ENCODE data around the gene EGLN3.
"Not testable (repeated sequence)": the region's sequence is repeated elsewhere in the genome, so short reads cannot be mapped to it uniquely, and the experiment has no call there.

EGLN3 gene

GRCh38 chr14:33929799-33930408, 21.0 kb downstream of the EGLN3 start:
- H3K27me3 ChIP-seq (replicated peaks; ENCODE audit: control insufficient read depth, insufficient read depth, low read length, poor library complexity, severe bottlenecking): no peaks in the 10 kb centered on the region
- no peaks in the 10 kb centered on the region for H3K9me3 ChIP-seq (ENCODE audit: control insufficient read depth, low read length)
- H3K27ac ChIP-seq (ENCODE audit: insufficient read depth, low read length, poor library complexity, severe bottlenecking): no peak overlapping the region
- no peak overlapping the region for H3K4me3 ChIP-seq (ENCODE audit: insufficient read depth, low read depth, low read length, poor library complexity, severe bottlenecking)
- H3K36me3 ChIP-seq (ENCODE audit: control insufficient read depth, insufficient read depth, low read length): no peaks in the 10 kb centered on the region
- no peaks in the 10 kb centered on the region for H3K4me1 ChIP-seq (ENCODE audit: control insufficient read depth, insufficient read depth, low read length, poor library complexity, severe bottlenecking)
- DNase-seq: no peak

- Histone ChIP-seq H3K27ac (ENCODE audit: insufficient read depth, low read length, poor library complexity, severe bottlenecking) (no peak overlapping the region), H3K36me3 (ENCODE audit: control insufficient read depth, insufficient read depth, low read length) (no peaks in the 10 kb centered on the region), H3K9me3 (ENCODE audit: control insufficient read depth, low read length) (no peaks in the 10 kb centered on the region), H3K4me1 (ENCODE audit: control insufficient read depth, insufficient read depth, low read length, poor library complexity, severe bottlenecking) (no peaks in the 10 kb centered on the region), H3K27me3 (replicated peaks; ENCODE audit: control insufficient read depth, insufficient read depth, low read length, poor library complexity, severe bottlenecking) (no peaks in the 10 kb centered on the region), H3K4me3 (ENCODE audit: insufficient read depth, low read depth, low read length, poor library complexity, severe bottlenecking) (no peak overlapping the region)
- no peak for DNase-seq
Measured at GRCh38 chr14:33928895-33929294, 22.0 kb downstream of the EGLN3 start.

- Histone ChIP-seq H3K27me3 (replicated peaks; ENCODE audit: control insufficient read depth, insufficient read depth, low read length, poor library complexity, severe bottlenecking) (no peaks in the 10 kb centered on the region), H3K4me3 (ENCODE audit: insufficient read depth, low read depth, low read length, poor library complexity, severe bottlenecking) (no peak overlapping the region), H3K9me3 (ENCODE audit: control insufficient read depth, low read length) (no peaks in the 10 kb centered on the region), H3K27ac (ENCODE audit: insufficient read depth, low read length, poor library complexity, severe bottlenecking) (no peak overlapping the region), H3K36me3 (ENCODE audit: control insufficient read depth, insufficient read depth, low read length) (no peaks in the 10 kb centered on the region), H3K4me1 (ENCODE audit: control insufficient read depth, insufficient read depth, low read length, poor library complexity, severe bottlenecking) (no peaks in the 10 kb centered on the region)
- DNase-seq: no peak
Measured at GRCh38 chr14:33927944-33928343, 22.9 kb downstream of the EGLN3 start.

GRCh38 chr14:33926967-33927366, 23.9 kb downstream of the EGLN3 start:
- DNase-seq; H3K9me3 ChIP-seq (ENCODE audit: control insufficient read depth, low read length); H3K4me3 ChIP-seq (ENCODE audit: insufficient read depth, low read depth, low read length, poor library complexity, severe bottlenecking); H3K27ac ChIP-seq (ENCODE audit: insufficient read depth, low read length, poor library complexity, severe bottlenecking); H3K4me1 ChIP-seq (ENCODE audit: control insufficient read depth, insufficient read depth, low read length, poor library complexity, severe bottlenecking); H3K27me3 ChIP-seq (replicated peaks; ENCODE audit: control insufficient read depth, insufficient read depth, low read length, poor library complexity, severe bottlenecking); H3K36me3 ChIP-seq (ENCODE audit: control insufficient read depth, insufficient read depth, low read length): not testable (repeated sequence)

- Histone ChIP-seq H3K9me3 (ENCODE audit: control insufficient read depth, low read length) (no peaks in the 10 kb centered on the region), H3K4me1 (ENCODE audit: control insufficient read depth, insufficient read depth, low read length, poor library complexity, severe bottlenecking) (no peaks in the 10 kb centered on the region), H3K4me3 (ENCODE audit: insufficient read depth, low read depth, low read length, poor library complexity, severe bottlenecking) (no peak overlapping the region), H3K27me3 (replicated peaks; ENCODE audit: control insufficient read depth, insufficient read depth, low read length, poor library complexity, severe bottlenecking) (no peaks in the 10 kb centered on the region), H3K27ac (ENCODE audit: insufficient read depth, low read length, poor library complexity, severe bottlenecking) (no peak overlapping the region), H3K36me3 (ENCODE audit: control insufficient read depth, insufficient read depth, low read length) (no peaks in the 10 kb centered on the region)
- DNase-seq: no peak
Measured at GRCh38 chr14:33925946-33926345, 24.9 kb downstream of the EGLN3 start.

- Histone ChIP-seq H3K27ac (ENCODE audit: insufficient read depth, low read length, poor library complexity, severe bottlenecking) (no peak overlapping the region), H3K27me3 (replicated peaks; ENCODE audit: control insufficient read depth, insufficient read depth, low read length, poor library complexity, severe bottlenecking) (no peaks in the 10 kb centered on the region), H3K9me3 (ENCODE audit: control insufficient read depth, low read length) (no peaks in the 10 kb centered on the region), H3K36me3 (ENCODE audit: control insufficient read depth, insufficient read depth, low read length) (no peaks in the 10 kb centered on the region), H3K4me1 (ENCODE audit: control insufficient read depth, insufficient read depth, low read length, poor library complexity, severe bottlenecking) (no peaks in the 10 kb centered on the region), H3K4me3 (ENCODE audit: insufficient read depth, low read depth, low read length, poor library complexity, severe bottlenecking) (no peak overlapping the region)
- DNase-seq: no peak
Measured at GRCh38 chr14:33925235-33925634, 25.6 kb downstream of the EGLN3 start.

- H3K4me1 ChIP-seq (ENCODE audit: control insufficient read depth, insufficient read depth, low read length, poor library complexity, severe bottlenecking): no peaks in the 10 kb centered on the region
- H3K4me3 ChIP-seq (ENCODE audit: insufficient read depth, low read depth, low read length, poor library complexity, severe bottlenecking): no peak overlapping the region
- no peak for DNase-seq
- no peaks in the 10 kb centered on the region for H3K27me3 ChIP-seq (replicated peaks; ENCODE audit: control insufficient read depth, insufficient read depth, low read length, poor library complexity, severe bottlenecking)
- H3K9me3 ChIP-seq (ENCODE audit: control insufficient read depth, low read length): no peaks in the 10 kb centered on the region
- no peaks in the 10 kb centered on the region for H3K36me3 ChIP-seq (ENCODE audit: control insufficient read depth, insufficient read depth, low read length)
- no peak overlapping the region for H3K27ac ChIP-seq (ENCODE audit: insufficient read depth, low read length, poor library complexity, severe bottlenecking)
Measured at GRCh38 chr14:33924566-33925100, 26.2 kb downstream of the EGLN3 start.

- Histone ChIP-seq H3K9me3 (ENCODE audit: control insufficient read depth, low read length) (no peaks in the 10 kb centered on the region), H3K4me3 (ENCODE audit: insufficient read depth, low read depth, low read length, poor library complexity, severe bottlenecking) (no peak overlapping the region), H3K27me3 (replicated peaks; ENCODE audit: control insufficient read depth, insufficient read depth, low read length, poor library complexity, severe bottlenecking) (no peaks in the 10 kb centered on the region), H3K4me1 (ENCODE audit: control insufficient read depth, insufficient read depth, low read length, poor library complexity, severe bottlenecking) (no peaks in the 10 kb centered on the region), H3K27ac (ENCODE audit: insufficient read depth, low read length, poor library complexity, severe bottlenecking) (no peak overlapping the region), H3K36me3 (ENCODE audit: control insufficient read depth, insufficient read depth, low read length) (no peaks in the 10 kb centered on the region)
- no peak for DNase-seq
Measured at GRCh38 chr14:33922125-33922524, 28.7 kb downstream of the EGLN3 start.

- no peaks in the 10 kb centered on the region for H3K9me3 ChIP-seq (ENCODE audit: control insufficient read depth, low read length)
- no peaks in the 10 kb centered on the region for H3K27me3 ChIP-seq (replicated peaks; ENCODE audit: control insufficient read depth, insufficient read depth, low read length, poor library complexity, severe bottlenecking)
- H3K4me1 ChIP-seq (ENCODE audit: control insufficient read depth, insufficient read depth, low read length, poor library complexity, severe bottlenecking): no peaks in the 10 kb centered on the region
- H3K4me3 ChIP-seq (ENCODE audit: insufficient read depth, low read depth, low read length, poor library complexity, severe bottlenecking): no peak overlapping the region
- DNase-seq: no peak
- no peak overlapping the region for H3K27ac ChIP-seq (ENCODE audit: insufficient read depth, low read length, poor library complexity, severe bottlenecking)
- H3K36me3 ChIP-seq (ENCODE audit: control insufficient read depth, insufficient read depth, low read length): no peaks in the 10 kb centered on the region
Measured at GRCh38 chr14:33918256-33918655, 32.6 kb downstream of the EGLN3 start.

GRCh38 chr14:33917661-33918060, 33.2 kb downstream of the EGLN3 start:
- H3K27me3 ChIP-seq (replicated peaks; ENCODE audit: control insufficient read depth, insufficient read depth, low read length, poor library complexity, severe bottlenecking): no peaks in the 10 kb centered on the region
- no peaks in the 10 kb centered on the region for H3K36me3 ChIP-seq (ENCODE audit: control insufficient read depth, insufficient read depth, low read length)
- H3K27ac ChIP-seq (ENCODE audit: insufficient read depth, low read length, poor library complexity, severe bottlenecking): no peak overlapping the region
- DNase-seq: no peak
- no peaks in the 10 kb centered on the region for H3K9me3 ChIP-seq (ENCODE audit: control insufficient read depth, low read length)
- no peak overlapping the region for H3K4me3 ChIP-seq (ENCODE audit: insufficient read depth, low read depth, low read length, poor library complexity, severe bottlenecking)
- no peaks in the 10 kb centered on the region for H3K4me1 ChIP-seq (ENCODE audit: control insufficient read depth, insufficient read depth, low read length, poor library complexity, severe bottlenecking)

All from effector memory CD4-positive, alpha-beta T cell (primary cell).